GM21619 (cell line): ENCODE measurements around the gene DHRS1.
"Not testable (repeated sequence)": the region's sequence is repeated elsewhere in the genome, so short reads cannot be mapped to it uniquely, and the experiment has no call there.

Experiments used
- ATAC-seq: cut with Tn5 transposase; IDR thresholded peaks from one replicate; pipeline ENCODE4 v1.9.1; 2021; ENCODE audit not compliant: unreplicated experiment

The DHRS1 gene

DNA sequence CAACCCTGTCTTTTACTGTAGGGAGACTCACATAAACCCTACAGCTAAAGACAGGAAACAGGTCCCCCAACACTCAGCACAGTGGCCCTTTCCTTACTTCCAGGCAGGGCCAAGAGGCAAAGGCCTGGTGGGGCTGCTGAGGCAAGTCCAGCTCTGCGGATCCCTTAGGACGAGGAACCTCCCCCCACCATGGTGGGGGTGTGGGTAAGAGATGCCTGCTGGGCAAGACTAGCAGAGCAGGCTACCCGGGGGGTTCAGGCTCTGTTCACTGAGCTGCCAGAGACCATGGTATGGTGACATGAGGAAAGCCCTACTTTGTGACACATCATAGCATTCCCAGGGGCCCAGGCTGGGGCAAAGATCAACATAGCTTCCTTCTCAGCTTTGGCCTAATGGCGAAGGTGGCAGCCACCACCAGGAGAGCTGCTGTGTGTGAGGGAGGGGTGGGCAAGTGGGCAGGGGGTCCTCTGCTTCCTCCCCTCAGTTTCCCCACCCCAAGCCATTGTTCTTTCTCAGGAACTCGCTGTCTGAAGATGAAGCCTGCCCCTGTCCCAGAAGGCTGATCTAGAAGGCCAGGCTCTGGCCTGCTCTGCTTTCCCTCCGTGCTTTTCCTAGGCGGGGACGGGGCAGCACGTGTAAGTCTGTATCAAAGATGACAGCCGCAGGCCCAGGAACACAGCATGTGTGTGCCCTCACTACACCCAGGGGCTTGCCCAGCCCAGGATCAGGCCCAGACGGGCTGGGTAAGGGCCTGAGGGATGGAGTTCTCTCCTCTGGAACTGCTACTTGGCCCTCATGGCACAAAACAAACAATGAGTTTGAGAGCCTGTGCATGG lies 47.1 kb downstream of the DHRS1 start:
- ATAC-seq: no peak

DNA sequence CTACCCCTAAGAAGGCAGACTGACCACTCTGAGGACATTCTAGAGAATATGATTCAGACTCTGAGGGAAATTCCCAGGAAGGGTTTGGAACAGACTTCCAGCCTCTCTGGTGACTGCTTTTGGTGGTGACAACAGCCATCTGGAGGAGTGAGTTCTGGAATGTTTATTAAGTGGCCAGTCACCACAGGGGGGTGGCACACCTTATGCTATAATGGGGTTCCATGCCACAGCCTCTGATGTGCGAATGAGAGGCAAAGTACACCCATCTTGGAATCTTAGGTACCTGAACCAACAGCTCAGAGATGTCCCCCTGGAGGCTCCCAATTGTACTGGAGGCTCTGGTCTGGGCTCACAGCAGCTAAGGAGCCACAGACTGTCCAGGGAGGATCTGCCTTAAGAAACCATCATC lies 47.7 kb downstream of the DHRS1 start:
- no peak for ATAC-seq

DNA sequence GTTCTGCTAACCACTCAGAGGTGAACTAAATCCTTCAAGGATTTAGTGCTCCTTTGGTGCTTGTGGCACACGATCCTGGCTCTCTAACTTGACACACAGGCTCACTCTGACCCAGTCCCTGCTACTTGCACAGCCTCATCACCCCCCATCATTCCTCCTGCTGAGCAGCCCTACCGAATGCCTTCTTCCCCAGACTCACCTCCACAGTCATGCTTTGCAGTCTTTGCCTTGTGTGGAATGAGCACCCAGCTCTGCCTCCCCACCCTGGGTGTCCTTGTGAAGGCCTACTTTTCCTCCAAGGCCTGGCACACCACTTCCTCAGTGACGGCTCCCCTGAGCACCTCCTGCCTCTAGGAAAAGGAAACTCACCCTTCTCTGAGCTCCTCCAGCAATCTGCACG lies 49.2 kb downstream of the DHRS1 start:
- no peak for ATAC-seq

DNA sequence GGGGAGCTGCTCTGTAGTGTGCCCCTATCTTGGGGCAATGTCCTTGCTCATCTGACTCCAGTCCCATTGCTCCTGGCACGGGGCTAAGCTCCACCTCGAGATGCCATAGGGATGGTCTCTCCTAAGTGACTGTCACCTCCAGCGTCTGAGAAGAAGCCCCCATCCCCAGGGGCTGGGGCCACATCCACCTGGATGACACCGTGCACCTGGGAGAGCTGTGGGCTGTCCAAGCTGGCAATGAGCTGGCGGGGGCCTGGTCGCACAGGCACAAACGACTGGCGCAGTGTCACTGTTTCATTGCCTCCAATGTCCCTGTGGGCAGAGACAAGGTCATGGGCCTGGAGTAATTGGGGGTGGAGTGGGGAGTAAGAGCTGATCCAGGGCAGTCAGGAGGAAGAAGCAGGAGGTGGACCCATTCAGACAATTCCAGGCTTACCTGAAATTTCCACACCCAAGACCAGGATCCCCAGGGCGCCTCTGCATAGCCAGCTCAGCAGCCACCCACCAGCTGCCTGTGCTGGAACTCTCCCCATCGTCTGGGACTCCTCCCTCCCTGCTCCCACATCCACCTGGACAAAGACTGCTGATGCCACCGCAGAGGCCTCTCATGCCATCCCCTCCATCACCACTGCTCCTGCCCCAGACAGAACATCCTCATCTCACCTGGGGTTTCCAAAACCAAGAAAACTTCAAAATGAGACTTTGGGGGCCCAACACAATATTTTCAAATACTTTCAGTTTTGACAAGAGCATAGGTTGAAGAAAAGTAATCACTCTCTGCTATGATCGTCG lies 50.2 kb downstream of the DHRS1 start:
- no peak for ATAC-seq

DNA sequence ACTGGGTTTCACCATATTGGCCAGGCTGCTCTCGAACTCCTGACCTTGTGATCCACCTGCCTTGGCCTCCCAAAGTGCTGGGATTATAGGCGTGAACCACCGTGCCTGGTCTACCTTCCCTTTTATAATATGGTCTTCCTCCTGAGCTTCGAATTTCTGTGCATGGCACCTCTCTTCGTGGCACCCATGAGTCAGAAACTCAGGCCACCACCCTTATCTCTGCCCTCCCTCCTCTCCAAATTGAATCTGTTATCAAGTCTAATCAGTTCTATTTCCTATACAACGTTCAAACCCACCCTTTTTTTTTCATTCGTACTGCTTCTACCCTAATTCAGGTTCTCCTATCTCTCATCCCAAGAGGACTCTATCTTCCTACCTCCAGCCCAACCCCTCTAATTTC lies 52.2 kb downstream of the DHRS1 start:
- no peak for ATAC-seq

DNA sequence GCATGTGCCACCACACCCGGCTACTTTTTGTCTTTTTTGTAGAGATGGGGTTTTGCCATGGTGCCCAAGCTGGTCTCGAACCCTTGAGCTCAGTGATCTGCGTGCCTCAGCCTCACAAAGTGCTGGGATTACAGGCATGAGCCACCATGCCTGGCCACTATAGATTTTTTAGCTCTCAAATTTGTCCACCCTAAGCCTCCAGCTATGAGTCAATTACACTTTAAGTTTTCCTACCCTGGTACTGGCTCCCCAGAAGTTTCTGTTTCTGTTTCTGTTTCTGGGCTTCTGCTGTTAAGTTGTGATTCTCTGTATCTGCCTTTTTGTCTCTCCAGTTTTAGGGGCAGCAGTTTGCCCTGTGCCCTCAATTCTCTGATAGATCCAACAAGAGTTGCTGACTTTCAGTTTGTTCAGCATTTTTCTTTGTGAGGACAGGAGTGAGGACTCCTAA lies 52.8 kb downstream of the DHRS1 start:
- peak; percentile 26 for ATAC-seq

DNA sequence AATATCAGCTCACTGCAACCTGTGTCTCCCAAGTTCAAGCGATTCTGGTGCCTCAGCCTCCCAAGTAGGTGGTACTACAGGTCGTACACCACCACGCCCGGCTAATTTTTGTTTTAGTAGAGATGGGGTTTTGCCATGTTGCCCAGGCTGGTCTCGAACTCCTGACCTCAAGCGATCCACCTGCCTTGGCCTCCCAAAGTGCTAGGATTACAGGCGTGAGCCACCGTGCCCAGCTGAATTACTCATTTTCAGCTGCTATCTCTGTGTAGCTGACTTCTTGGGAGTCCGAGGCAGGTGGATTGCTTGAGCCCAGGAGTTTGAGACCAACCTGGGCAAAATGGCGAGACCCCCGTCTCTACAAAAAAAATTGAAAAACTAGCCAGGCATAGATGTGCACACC lies 54.2 kb downstream of the DHRS1 start:
- ATAC-seq: not testable (repeated sequence)

DNA sequence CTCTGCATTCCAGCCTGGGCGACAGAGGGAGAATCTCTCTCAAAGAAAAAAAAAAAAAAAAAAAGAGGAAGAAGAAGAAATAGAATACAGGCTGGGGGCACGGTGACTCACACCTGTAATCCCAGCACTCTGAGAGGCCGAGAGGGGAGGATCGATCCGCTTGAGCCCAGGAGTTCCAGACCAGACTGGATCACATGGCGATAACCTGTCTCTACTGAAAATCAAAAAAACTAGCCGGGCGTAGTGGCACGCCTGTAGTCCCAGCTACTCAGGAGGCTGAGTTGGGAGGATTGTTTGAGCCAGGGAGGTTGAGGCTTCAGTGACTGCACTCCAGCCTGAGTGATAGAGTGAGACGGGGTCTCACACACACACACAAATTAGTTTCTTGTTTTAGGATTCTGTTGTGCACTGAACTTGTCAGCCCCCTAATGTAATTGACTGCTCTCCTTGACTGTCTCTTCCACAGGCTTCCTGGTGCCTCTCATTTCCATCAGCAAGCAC lies 56.2 kb downstream of the DHRS1 start:
- ATAC-seq: no peak

DNA sequence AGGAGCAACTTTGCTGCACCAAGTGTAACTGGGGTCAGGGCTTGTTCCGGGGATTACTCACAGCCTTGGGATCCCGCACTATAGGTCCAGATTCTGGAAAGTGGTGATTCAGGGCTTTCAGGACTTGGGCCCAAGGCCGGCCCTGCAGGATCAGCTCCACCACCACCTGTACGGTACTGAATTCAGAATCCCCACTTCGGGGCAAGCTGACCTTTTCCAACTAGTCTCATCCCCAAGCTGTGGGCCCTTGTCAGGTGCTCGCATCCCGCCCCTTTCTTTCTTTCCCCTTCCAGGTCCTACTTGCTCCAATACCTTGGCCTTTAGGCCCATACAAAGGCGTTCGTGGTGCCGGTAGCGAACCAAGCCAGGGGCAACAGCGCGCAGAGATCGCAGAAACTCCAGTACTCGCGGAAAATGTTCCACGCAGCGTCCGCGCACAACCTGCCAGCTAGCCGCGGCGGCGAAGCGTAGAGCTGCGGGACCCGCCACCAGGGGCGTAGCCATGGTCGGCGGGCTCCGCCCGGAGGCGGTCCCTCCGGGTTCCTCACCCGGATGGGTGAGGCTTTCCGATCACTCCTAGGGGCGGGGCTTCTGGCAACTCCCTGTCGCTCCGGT lies 57.6 kb downstream of the DHRS1 start:
- peak; percentile 66 for ATAC-seq
